ENCODE data around the gene ZNF112. TPM values are rescaled to one million over a fixed set of nuclear protein-coding genes. Genes with fewer than 3 reads are reported as not detected.
A peak's percentile ranks its signal among the peaks of the same experiment; 100 is the strongest.

Gene ZNF112
- total RNA-seq, 1 donor from 2014 or later = 0.11 TPM

DNA sequence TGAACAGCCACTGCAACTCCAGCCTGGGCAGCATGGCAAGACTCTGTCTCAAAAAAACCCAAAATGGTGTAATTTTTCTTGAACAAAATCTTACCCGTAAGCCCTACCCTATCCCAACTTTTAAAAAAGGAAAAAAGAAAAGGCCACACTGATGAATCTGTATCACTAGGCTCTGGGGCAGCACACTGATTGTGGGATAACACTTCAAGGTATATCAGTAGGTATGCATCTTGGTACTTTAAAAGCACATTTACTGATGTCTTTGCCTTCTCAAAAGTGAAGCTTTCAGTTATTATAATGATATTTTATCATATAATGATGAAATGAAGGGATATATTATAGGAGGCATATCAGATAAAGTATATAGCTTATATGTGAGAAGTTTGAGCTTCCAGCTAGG is 24.3 kb downstream of the ZNF112 start:
- TF ChIP-seq, protein P1, sequence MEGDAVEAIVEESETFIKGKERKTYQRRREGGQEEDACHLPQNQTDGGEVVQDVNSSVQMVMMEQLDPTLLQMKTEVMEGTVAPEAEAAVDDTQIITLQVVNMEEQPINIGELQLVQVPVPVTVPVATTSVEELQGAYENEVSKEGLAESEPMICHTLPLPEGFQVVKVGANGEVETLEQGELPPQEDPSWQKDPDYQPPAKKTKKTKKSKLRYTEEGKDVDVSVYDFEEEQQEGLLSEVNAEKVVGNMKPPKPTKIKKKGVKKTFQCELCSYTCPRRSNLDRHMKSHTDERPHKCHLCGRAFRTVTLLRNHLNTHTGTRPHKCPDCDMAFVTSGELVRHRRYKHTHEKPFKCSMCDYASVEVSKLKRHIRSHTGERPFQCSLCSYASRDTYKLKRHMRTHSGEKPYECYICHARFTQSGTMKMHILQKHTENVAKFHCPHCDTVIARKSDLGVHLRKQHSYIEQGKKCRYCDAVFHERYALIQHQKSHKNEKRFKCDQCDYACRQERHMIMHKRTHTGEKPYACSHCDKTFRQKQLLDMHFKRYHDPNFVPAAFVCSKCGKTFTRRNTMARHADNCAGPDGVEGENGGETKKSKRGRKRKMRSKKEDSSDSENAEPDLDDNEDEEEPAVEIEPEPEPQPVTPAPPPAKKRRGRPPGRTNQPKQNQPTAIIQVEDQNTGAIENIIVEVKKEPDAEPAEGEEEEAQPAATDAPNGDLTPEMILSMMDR (IDR thresholded peaks at IDR 0.05) = no peak
- Histone ChIP-seq H3K27ac (no peak overlapping the region), H3K27me3 (no peaks in the 10 kb centered on the region), H3K4me1 (no peaks in the 10 kb centered on the region), H3K36me3 (peaks cover 92 to 97% of the 10 kb centered on the region in 2 donors), H3K4me3 (no peak overlapping the region), H3K9me3 (peaks cover 63 to 99% of the 10 kb centered on the region in 2 donors)
- intact Hi-C loops (cut with DNase I) = no loop called here
- no peak for DNase-seq (ENCODE audit: low spot score in 2 of 2)

DNA sequence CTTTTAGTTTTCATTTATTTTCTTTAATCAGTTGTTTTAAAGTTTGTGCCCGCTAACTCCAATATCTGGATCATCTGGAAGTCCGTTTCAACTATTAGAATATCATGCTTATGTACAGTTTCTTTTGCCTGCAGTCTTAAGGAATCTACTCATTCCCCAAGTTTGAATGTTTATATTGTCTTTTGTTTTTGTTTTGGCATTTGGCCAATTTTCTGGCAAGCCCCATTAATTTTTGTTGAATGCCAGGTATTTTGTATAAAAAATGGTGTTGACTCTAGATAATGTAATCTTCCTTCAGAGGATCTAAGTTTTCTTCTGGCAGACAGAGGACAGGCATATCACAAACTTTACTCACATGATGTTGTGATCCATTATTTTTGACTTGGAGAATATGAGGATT is 40.6 kb downstream of the ZNF112 start:
- Histone ChIP-seq H3K27me3 (no peaks in the 10 kb centered on the region), H3K9me3 (peaks cover 55 to 94% of the 10 kb centered on the region in 2 donors), H3K27ac (no peak overlapping the region), H3K4me1 (no peaks in the 10 kb centered on the region), H3K36me3 (no peaks in the 10 kb centered on the region), H3K4me3 (no peak overlapping the region)
- TF ChIP-seq, protein P1 (IDR thresholded peaks at IDR 0.05) = no peak
- DNase-seq (ENCODE audit: low spot score in 2 of 2) = no peak
- intact Hi-C loops (cut with DNase I) = no loop called here

DNA sequence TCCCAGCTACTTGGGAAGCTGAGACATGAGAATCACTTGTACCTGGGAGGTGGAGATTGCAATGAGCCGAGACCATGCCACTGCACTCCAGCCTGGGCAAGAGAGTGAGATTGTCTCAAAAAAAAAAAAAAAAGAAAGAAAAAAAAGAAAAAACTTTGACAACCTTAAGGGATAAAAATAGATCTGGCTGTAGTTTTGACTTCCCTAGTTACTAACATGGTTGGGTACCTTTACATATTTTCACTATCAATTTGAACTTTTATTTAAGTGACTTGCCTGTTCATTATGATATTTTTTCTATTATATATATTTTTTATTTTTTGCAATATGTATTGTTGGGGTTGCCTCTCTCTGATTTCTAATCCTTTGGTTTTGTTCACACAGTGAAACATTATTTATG is 43.2 kb downstream of the ZNF112 start:
- no peak for DNase-seq (ENCODE audit: low spot score in 2 of 2)
- Histone ChIP-seq H3K27me3 (no peaks in the 10 kb centered on the region), H3K9me3 (peaks cover 30 to 87% of the 10 kb centered on the region in 2 donors), H3K4me1 (no peaks in the 10 kb centered on the region), H3K36me3 (no peaks in the 10 kb centered on the region), H3K27ac (no peak overlapping the region), H3K4me3 (no peak overlapping the region)
- intact Hi-C loops (cut with DNase I) = no loop called here
- TF ChIP-seq, protein P1 (IDR thresholded peaks at IDR 0.05) = no peak

DNA sequence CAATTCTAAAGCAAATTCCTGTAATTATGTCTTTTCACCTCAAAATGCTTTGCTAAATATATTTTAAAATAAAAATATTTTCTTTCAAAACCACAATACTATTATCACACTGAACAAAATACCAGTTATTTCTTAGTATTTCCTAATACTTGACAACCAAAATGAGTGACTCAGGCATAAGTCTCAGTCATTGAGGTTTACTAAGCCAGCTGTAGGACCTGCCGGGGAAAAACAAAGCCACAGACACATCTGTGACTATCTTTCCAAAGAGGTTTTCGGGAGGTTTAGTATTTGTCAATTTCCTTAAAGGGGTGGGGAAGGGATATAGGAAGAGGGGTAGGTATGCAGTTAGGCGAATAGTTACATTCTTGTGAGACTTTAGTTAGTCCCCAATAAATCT is 48.5 kb downstream of the ZNF112 start:
- no peaks in the 10 kb centered on the region for H3K27me3 ChIP-seq
- DNase-seq (ENCODE audit: low spot score in 2 of 2) = no peak
- TF ChIP-seq, protein P1 (IDR thresholded peaks at IDR 0.05) = no peak
- H3K27ac ChIP-seq = no peak overlapping the region
- no peaks in the 10 kb centered on the region for H3K4me1 ChIP-seq
- H3K36me3 ChIP-seq = no peaks in the 10 kb centered on the region
- peaks cover 4 to 56% of the 10 kb centered on the region in 2 donors for H3K9me3 ChIP-seq
- H3K4me3 ChIP-seq = no peak overlapping the region
- intact Hi-C loops (cut with DNase I) = loop anchor here (10.0 kb wide), 1 partner anchor 323 kb away; the partner anchor contains the start of gene ZNF155

DNA sequence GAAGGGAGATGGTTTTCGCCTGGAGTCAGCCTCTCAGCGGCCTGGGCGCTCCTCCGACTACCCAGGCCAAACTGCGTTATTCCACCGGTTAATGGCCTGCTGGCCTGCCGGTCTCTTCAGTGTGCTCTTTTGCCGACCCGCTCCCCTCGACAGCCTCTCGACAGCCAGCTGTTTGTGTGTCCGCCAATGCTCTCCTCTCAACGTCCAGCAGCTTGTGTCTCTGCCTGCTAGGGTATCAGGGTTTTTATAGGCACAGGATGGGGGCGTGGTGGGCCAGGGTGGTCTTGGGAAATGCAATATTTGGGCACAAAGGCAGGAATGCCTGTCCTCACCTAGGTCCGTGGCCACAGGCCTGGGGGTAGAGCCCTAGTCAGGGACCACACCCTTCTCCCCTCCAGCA is 50.2 kb downstream of the ZNF112 start:
- TF ChIP-seq, protein P1 (IDR thresholded peaks at IDR 0.05) = no peak
- Histone ChIP-seq H3K9me3 (peaks cover 0 to 43% of the 10 kb centered on the region in 2 donors), H3K4me1 (no peaks in the 10 kb centered on the region), H3K36me3 (peaks cover 7 to 13% of the 10 kb centered on the region in 2 donors), H3K27me3 (no peaks in the 10 kb centered on the region), H3K4me3 (no peak overlapping the region), H3K27ac (no peak overlapping the region)
- intact Hi-C loops (cut with DNase I) = loop anchor here (10.0 kb wide), 1 partner anchor 321 kb away; the partner anchor contains the start of gene ZNF155
- DNase-seq (ENCODE audit: low spot score in 2 of 2) = no peak

DNA sequence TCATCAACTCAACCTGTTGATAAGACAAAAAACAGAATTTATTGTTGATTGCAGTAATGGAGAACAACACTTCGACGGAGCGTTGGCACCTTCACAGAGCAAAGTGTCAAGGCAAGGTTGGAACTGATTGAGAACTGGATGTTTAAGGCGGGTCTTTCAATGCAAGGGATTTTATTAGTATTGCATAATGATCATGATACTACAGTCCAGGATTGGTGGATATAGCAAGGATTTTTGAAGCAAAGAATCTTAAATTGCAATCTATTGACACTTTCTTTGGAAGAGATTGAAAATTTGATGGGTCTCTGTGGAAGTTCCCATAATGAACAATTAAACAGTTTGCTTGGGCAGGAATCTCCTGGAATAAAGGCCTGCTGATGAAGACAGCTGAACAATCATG is 51.0 kb downstream of the ZNF112 start:
- Histone ChIP-seq H3K4me1 (no peaks in the 10 kb centered on the region), H3K27ac (no peak overlapping the region), H3K4me3 (peak overlapping the region in 1 of 2 donors; percentile 83), H3K27me3 (no peaks in the 10 kb centered on the region), H3K36me3 (peaks cover 12 to 21% of the 10 kb centered on the region in 2 donors), H3K9me3 (peaks cover 0 to 38% of the 10 kb centered on the region in 2 donors)
- TF ChIP-seq, protein P1 (IDR thresholded peaks at IDR 0.05) = no peak
- intact Hi-C loops (cut with DNase I) = loop anchor here (1.0 to 10.0 kb wide), 5 partner anchors 51 to 321 kb away; partner anchors contain the start of genes ZNF112, ZNF155, ZNF225 and ZNF227
- no peak for DNase-seq (ENCODE audit: low spot score in 2 of 2)

Data from ascending aorta (tissue), 2 donors.